Stomach (tissue), 9 donors: ENCODE results near the gene ZFAND6. TPM values are rescaled to one million over a fixed set of nuclear protein-coding genes. Genes with fewer than 3 reads are reported as not detected.
"Not testable (repeated sequence)": the region's sequence is repeated elsewhere in the genome, so short reads cannot be mapped to it uniquely, and the experiment has no call there.

Experiments
- DNase-seq, 2 donors: peaks; one replicate each; pipeline versions ENCODE4 v3.0.0 to v3.0.0-alpha.2; 2013 to 2019
- H3K27ac ChIP-seq, 5 donors: fragments of 200-600 bp in 4 of 5; sonication (generic) in 4 of 5; one replicate each; pipeline ENCODE4 v1.5.1; 2013 to 2019; ENCODE audit warnings: mild to moderate bottlenecking in 1 of 5, moderate library complexity in 1 of 5
- H3K27me3 ChIP-seq, 3 donors: fragments of 200-600 bp; sonication (generic); one replicate each; pipeline ENCODE4 v1.5.1; 2017 to 2019; ENCODE audit warnings: mixed run types in 1 of 3
- H3K36me3 ChIP-seq, 4 donors: fragments of 200-600 bp; sonication (generic); 1 replicate in 3 of 4; 2 replicates in 1 of 4; pipeline ENCODE4 v1.5.1; 2016 to 2019
- H3K4me1 ChIP-seq, 4 donors: fragments of 200-600 bp; sonication (generic); one replicate each; pipeline ENCODE4 v1.5.1; 2016 to 2019
- H3K4me3 ChIP-seq, 4 donors: fragments of 200-600 bp; sonication (generic) in 3 of 4; one replicate each; pipeline ENCODE4 v1.5.1; 2016 to 2019; ENCODE audit warnings: mild to moderate bottlenecking in 1 of 4
- H3K9me3 ChIP-seq, 4 donors: fragments of 200-600 bp; sonication (generic); one replicate each; pipeline ENCODE4 v1.5.1; 2016 to 2019
- CTCF ChIP-seq, 7 experiments: fragments of 450-650 bp in 4 of 7; fragments of 200-600 bp in 3 of 7; sonication (generic) in 3 of 7; IDR thresholded peaks; one replicate each; pipeline ENCODE4 v1.5.1; 2016 to 2019; ENCODE audit warnings: antibody characterized with exemption in 7 of 7, control low read depth in 2 of 7, mild to moderate bottlenecking in 1 of 7
- EP300 ChIP-seq: sonication (generic); formaldehyde crosslinking; IDR thresholded peaks from one replicate; pipeline ENCODE4 v1.6.1; 2017; ENCODE audit warnings: antibody characterized with exemption
- POLR2A ChIP-seq, 4 donors: fragments of 450-650 bp; IDR thresholded peaks; one replicate each; pipeline ENCODE4 v1.6.1; 2016; ENCODE audit warnings: antibody characterized with exemption in 4 of 4, control low read depth in 2 of 4, mild to moderate bottlenecking in 1 of 4, moderate library complexity in 1 of 4
- POLR2AphosphoS5 ChIP-seq, 3 donors: sonication (generic); formaldehyde crosslinking; IDR thresholded peaks; one replicate each; pipeline ENCODE4 v1.6.1; 2016; ENCODE audit warnings: antibody characterized with exemption in 3 of 3
- WGBS, 5 donors: extraction: QIAGEN DNeasy Blood & Tissue Kit in 3 of 5; methylation state at CpG; one replicate each; pipeline versions ENCODE4 v1.1.5 to v1.1.7; 2013 to 2018; 5-methylcytosine and 5-hydroxymethylcytosine counted together
- intact Hi-C: fragments of 100-400 bp; cut with DNase I; formaldehyde crosslinking; loops from one replicate; pipeline ENCODE4 v1.15.1; 2023; ENCODE audit warnings: low total_unique reads
- polyA plus RNA-seq, 3 donors: library from polyadenylated mRNA; stranded (reverse); fragments of 200-250 nt; gene quantifications; one replicate each; pipeline ENCODE4 v1.2.3, GENCODE V29; 2013
- total RNA-seq, 5 donors: library from RNA; depleted of rRNA; stranded (reverse); fragments of >200 nt; gene quantifications; one replicate each; pipeline versions ENCODE4 v1.1.0 to v1.2.3, GENCODE V29; 2014 to 2016
- donor health status: healthy with polysubstance abuse.
- donor health status: Bipolar disorder and iron deficiency.
- donor health status: healthy.

The ZFAND6 gene
- total and polyA plus RNA-seq, 8 donors = 12.2 to 271 (median 66.4) TPM

- TF ChIP-seq POLR2AphosphoS5 (IDR thresholded peaks at IDR 0.05) (no peak), POLR2A (IDR thresholded peaks at IDR 0.05) (no peak), EP300 (no peak)
- no peak overlapping the region for H3K27ac ChIP-seq
- no peak for DNase-seq
- WGBS, 5 donors = 67 to 85% (median 71%) methylated on average over 6 of the region's 6 CpGs
- no peaks in the 10 kb centered on the region for H3K9me3 ChIP-seq
- H3K27me3 ChIP-seq = no peaks in the 10 kb centered on the region
- no peaks in the 10 kb centered on the region for H3K4me1 ChIP-seq
- intact Hi-C loops = no loop called here
- H3K36me3 ChIP-seq = no peaks in the 10 kb centered on the region
- H3K4me3 ChIP-seq = no peak overlapping the region
Measured at GRCh38 chr15:80012060-80012726, 47.3 kb upstream of the ZFAND6 start.

GRCh38 chr15:80014186-80014585 lies 45.3 kb upstream of the ZFAND6 start:
- H3K9me3 ChIP-seq, H3K27me3 ChIP-seq, intact Hi-C loops, DNase-seq, H3K36me3 ChIP-seq, H3K4me3 ChIP-seq, H3K4me1 ChIP-seq, H3K27ac ChIP-seq: not testable (repeated sequence)
- WGBS, 5 donors = 92 to 99% (median 96%) methylated on average over 7 of the region's 7 CpGs

- intact Hi-C loops = no loop called here
- WGBS, 5 donors = 86 to 95% (median 90%) methylated on average over 2 of the region's 2 CpGs
- no peak for TF ChIP-seq POLR2A (IDR thresholded peaks at IDR 0.05)
- TF ChIP-seq POLR2AphosphoS5 (IDR thresholded peaks at IDR 0.05) = no peak
- TF ChIP-seq EP300 = no peak
- TF ChIP-seq CTCF (IDR thresholded peaks at IDR 0.05) = no peak
- Histone ChIP-seq H3K36me3 (no peaks in the 10 kb centered on the region), H3K4me3 (no peak overlapping the region), H3K4me1 (no peaks in the 10 kb centered on the region), H3K9me3 (no peaks in the 10 kb centered on the region), H3K27me3 (no peaks in the 10 kb centered on the region), H3K27ac (no peak overlapping the region)
- DNase-seq = no peak
Measured at GRCh38 chr15:80015156-80015555, 44.3 kb upstream of the ZFAND6 start.

GRCh38 chr15:80016506-80016905 lies 43.0 kb upstream of the ZFAND6 start:
- DNase-seq = not testable (repeated sequence)

GRCh38 chr15:80017139-80017538 lies 42.3 kb upstream of the ZFAND6 start:
- H3K27ac ChIP-seq, H3K4me3 ChIP-seq, H3K36me3 ChIP-seq, H3K27me3 ChIP-seq, H3K9me3 ChIP-seq, intact Hi-C loops, DNase-seq, H3K4me1 ChIP-seq: not testable (repeated sequence)
- 60 to 76% (median 67%) methylated on average over 5 to 8 of the region's 8 CpGs for WGBS, 5 donors

More at GRCh38 chr15:80016506-80016905, 43.0 kb upstream of the ZFAND6 start:
- H3K36me3 ChIP-seq, H3K4me1 ChIP-seq, H3K27me3 ChIP-seq, H3K27ac ChIP-seq, H3K4me3 ChIP-seq, H3K9me3 ChIP-seq, intact Hi-C loops: not testable (repeated sequence)
- 96 to 100% (median 97%) methylated on average over 2 to 27 of the region's 27 CpGs for WGBS, 5 donors

- H3K9me3 ChIP-seq = no peaks in the 10 kb centered on the region
- no peaks in the 10 kb centered on the region for H3K27me3 ChIP-seq
- no peak for DNase-seq
- intact Hi-C loops = no loop called here
- no peaks in the 10 kb centered on the region for H3K4me1 ChIP-seq
- H3K4me3 ChIP-seq = no peak overlapping the region
- WGBS, 5 donors = 83 to 97% (median 92%) methylated on average over 8 of the region's 8 CpGs
- no peaks in the 10 kb centered on the region for H3K36me3 ChIP-seq
- no peak overlapping the region for H3K27ac ChIP-seq
- TF ChIP-seq POLR2A (IDR thresholded peaks at IDR 0.05) (no peak), EP300 (no peak), CTCF (IDR thresholded peaks at IDR 0.05) (no peak), POLR2AphosphoS5 (IDR thresholded peaks at IDR 0.05) (no peak)
Measured at GRCh38 chr15:80019168-80019745, 40.2 kb upstream of the ZFAND6 start.

- H3K4me3 ChIP-seq, H3K36me3 ChIP-seq, H3K4me1 ChIP-seq, H3K27me3 ChIP-seq, H3K27ac ChIP-seq, H3K9me3 ChIP-seq, DNase-seq, intact Hi-C loops: not testable (repeated sequence)
- WGBS, 5 donors = 91 to 94% (median 91%) methylated on average over 6 of the region's 6 CpGs
Measured at GRCh38 chr15:80020149-80020548, 39.3 kb upstream of the ZFAND6 start.
